ENCODE data around the gene ZBTB20.

GRCh38 chr3:115165266-115165665, 18.2 kb upstream of the ZBTB20 start:
- TF ChIP-seq, protein P1, sequence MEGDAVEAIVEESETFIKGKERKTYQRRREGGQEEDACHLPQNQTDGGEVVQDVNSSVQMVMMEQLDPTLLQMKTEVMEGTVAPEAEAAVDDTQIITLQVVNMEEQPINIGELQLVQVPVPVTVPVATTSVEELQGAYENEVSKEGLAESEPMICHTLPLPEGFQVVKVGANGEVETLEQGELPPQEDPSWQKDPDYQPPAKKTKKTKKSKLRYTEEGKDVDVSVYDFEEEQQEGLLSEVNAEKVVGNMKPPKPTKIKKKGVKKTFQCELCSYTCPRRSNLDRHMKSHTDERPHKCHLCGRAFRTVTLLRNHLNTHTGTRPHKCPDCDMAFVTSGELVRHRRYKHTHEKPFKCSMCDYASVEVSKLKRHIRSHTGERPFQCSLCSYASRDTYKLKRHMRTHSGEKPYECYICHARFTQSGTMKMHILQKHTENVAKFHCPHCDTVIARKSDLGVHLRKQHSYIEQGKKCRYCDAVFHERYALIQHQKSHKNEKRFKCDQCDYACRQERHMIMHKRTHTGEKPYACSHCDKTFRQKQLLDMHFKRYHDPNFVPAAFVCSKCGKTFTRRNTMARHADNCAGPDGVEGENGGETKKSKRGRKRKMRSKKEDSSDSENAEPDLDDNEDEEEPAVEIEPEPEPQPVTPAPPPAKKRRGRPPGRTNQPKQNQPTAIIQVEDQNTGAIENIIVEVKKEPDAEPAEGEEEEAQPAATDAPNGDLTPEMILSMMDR (IDR thresholded peaks at IDR 0.05; ENCODE audit: borderline replicate concordance, extremely low read depth, low read length, poor library complexity, severe bottlenecking) = no peak
- TF ChIP-seq EZH2 (IDR thresholded peaks at IDR 0.05; ENCODE audit: borderline replicate concordance, low read depth, low read length, severe bottlenecking) = no peak

All from DND-41 (cell line).